ENCODE results near the gene C5AR1.
"Not testable (repeated sequence)": the region's sequence is repeated elsewhere in the genome, so short reads cannot be mapped to it uniquely, and the experiment has no call there.

C5AR1 gene

DNA sequence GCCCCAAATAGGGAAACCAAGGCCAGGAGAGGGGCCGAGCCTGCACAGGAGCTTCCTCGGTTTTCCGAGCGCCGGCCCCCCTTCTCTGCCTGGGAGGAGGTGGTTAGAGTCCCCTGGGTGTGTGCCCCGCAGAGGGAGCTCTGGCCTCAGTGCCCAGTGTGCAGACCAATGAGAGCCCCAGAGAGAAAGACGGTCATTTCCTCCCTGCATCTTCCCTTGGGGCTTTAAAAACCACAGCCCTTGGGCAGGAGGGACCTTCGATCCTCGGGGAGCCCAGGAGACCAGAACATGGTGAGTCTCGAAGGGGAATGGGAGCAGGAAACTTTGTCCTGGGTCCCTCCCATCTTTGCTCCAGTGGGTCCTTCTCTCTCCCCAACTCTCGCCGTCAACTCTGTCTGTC lies at the start of gene C5AR1:
TSS of gene C5AR1 (plus strand) at position 254 of the 400 bp plus-strand sequence. CDS start at position 289, 35 bp downstream.
- no peak for DNase-seq (ENCODE audit: low read depth in 2 of 2)

DNA sequence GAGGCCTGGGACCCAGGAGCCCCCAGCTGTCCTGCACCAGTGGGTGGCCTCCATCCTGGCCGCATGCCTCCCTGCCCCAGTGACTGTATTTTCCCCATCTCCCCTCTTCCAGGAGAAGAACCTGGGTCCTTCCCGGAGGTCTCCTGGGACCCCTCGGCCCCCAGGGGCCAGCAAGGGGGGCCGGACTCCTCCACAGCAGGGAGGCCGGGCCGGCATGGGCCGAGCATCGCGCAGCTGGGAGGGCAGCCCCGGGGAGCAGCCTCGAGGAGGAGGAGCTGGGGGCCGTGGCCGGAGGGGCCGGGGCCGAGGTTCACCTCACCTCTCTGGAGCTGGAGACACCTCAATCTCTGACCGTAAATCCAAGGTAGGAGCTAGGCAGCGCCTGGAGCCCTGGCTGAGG lies 49.2 kb upstream of the C5AR1 start:
- no peak for DNase-seq (ENCODE audit: low read depth in 2 of 2)

DNA sequence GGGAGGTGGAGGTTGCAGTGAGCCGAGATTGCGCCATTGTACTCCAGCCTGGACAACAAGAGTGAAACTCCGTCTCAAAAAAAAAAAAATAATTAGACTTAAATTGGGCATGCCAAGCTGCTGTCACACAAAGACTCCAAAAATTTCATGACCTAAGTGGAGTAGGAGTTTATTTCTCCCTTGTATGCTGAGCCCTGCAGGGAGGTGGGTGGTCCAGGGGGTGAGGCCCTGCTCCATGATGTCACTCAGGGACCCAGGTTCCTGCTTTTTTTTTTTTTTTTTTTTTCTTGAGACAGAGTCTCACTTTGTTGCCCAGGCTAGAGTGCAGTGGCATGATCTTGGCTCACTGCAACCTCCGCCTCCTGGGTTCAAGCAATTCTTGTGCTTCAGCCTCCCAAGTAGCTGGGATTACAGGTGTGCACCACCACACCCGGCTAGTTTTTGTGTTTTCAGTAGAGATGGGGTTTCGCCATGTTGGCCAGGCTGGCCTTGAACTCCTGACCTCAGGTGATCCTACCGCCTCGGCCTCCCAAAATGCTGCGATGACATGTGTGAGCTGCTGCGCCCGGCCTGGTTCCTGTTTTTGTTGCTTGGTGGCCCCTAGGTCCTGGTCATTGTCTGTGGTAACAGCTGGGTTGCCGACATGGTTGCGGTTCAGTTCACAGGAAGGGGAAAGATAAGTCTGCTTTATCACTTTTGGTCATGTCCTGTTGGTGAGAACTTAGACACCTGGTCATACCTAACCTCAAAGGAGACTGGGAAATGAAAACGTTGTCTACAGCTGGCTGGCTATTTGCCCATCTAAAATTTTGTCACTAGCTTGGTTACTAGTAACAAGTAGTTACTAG lies 47.5 kb upstream of the C5AR1 start:
- DNase-seq (ENCODE audit: low read depth in 2 of 2), result not testable (repeated sequence)

- DNase-seq (ENCODE audit: low read depth in 2 of 2), result no peak
Measured at GRCh38 chr19:47264629-47265028, 45.0 kb upstream of the C5AR1 start.

DNA sequence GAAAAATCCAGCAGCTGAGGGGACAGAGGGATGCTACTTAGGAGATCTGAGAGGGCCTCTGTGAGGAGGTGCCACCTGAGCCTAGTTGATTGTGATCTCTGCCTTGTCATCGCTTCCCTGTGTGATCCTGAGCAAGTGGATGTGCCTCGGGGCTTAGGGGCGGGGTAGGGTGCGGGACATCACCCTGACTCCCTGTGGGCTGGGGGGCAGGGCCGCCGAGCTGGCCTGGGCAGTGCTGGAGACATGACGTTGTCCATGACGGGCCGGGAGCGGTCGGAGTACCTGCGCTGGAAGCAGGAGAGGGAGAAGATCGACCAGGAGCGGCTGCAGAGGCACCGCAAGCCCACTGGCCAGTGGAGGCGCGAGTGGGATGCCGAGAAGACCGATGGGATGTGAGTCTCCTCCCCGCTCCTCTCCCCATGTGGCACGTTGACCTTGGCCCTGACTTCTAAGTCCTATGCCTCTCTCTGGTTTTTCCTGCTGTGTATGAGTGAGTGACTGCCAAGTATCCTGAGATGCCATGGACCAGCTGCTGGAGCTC lies 43.2 kb upstream of the C5AR1 start:
- DNase-seq (ENCODE audit: low read depth in 2 of 2), result no peak

DNA sequence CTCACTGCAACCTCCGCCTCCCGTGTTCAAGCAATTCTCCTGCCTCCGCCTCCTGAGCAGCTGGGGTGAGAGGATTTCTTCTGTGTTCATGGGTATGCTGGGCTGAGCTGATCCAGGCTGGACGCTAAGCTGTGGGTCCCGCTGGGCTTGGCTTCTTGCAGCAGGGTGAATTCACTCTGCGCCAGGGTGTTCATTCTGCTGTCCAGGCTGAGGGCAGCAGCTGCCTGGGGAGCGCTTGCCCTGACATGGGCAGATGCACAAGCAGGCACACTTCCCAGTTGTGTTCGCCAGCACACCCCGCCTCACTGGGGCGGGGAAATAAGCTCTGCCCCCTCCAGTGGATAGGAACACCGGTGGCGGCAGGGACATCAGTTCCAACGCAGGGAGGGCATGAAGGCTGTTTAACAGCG lies 42.3 kb upstream of the C5AR1 start:
- no peak for DNase-seq (ENCODE audit: low read depth in 2 of 2)

DNA sequence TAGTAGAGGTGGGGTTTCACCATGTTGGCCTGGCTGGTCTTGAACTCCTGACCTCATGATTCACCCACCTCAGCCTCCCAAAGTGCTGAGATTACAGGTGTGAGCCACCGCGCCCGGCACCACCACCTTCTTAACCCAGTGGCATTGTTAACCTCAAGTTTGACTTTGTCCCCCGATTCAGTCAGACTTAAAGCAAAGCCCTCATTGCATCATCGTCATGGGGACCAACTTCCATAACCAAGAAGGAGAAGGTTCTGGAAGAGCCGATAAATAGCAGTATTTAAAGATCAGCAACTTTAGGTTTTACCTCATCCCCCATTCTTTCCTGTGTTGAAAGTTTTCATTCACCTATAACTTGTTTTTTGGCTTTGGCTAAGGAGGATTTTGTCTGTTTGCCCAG lies 41.6 kb upstream of the C5AR1 start:
- DNase-seq (ENCODE audit: low read depth in 2 of 2), result no peak

DNA sequence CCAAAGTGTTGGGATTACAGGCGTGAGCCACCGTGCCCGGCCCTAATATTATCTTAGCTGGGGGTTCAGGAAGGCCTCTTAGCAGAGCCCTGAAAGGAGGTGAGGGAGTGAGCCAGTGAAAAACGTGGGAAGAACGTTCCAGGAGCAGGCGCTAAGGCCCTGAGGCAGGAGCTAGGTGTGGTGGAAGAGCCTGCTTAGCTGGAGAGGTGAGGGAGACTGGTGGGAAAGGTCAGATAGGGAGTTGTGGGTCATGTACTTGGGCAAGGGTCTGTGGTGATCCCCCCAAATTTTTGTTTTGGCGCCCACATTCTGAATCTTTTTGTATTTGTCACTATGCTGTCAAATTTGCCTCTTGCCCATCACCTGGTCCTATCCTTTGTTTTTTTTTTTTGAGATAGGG lies 40.1 kb upstream of the C5AR1 start:
- DNase-seq (ENCODE audit: low read depth in 2 of 2), result no peak

DNA sequence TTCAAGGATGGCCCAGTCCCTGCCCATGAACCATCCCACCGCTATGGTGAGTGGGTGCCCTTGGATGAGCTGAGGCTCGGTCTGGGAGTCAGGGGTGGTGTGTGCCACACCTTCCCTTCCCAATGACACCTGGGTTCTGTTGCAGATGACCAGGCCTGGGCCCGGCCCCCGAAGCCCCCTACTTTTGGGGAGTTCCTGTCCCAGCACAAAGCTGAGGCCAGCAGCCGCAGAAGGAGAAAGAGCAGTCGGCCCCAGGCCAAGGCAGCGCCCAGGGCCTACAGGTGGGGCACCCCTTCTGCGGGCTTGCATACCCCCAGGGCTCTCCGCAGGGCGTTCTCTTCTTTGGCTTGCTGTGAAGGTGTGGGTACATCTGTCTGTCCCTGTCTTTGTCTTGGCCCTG lies 39.3 kb upstream of the C5AR1 start:
- DNase-seq (ENCODE audit: low read depth in 2 of 2), result no peak

- DNase-seq (ENCODE audit: low read depth in 2 of 2), result no peak
Measured at GRCh38 chr19:47271949-47272348, 37.7 kb upstream of the C5AR1 start.

DNA sequence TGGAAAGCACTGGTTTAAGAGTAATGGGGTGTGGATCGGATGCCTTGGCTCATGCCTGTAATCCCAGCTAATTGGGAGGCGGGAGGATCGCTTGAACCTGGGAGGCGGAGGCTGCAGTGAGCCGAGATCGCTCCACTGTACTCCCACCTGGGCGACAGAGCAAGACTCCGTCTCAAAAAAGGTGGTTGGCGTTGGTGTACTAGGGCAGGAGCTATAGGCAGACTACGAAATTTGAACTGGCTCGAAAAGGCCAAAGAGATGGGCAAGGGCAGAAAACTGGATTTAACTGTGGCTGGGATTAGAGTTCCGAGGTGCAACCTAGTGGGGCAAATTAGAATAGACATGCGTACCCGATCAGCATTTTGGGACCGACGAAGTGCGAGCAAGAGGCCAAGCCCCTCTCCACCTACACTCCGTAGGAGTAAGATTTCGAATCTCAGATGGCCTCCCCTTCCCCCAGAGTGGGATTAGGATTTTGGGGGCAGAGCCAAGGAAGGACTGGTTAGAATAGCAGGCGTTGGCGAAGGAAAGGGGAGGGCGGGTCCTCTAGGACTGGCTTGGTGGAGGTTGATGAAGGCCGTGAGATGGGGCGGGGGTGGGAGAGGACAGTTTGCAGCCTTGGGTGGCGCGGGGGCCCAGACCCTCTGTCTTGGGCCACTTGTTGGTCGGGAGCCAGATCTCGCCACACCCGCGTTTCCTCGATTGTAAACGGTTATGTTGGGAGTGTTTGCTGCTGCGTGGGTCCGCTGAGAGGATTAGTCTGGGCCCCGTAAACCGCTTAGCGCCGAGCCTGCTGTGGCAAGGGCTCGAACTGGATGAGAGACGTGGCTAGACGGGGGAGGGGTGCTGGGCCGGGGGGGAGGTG lies 37.0 kb upstream of the C5AR1 start:
- DNase-seq (ENCODE audit: low read depth in 2 of 2), result peak; percentile 23 to 45

GRCh38 chr19:47273313-47274070 lies 36.2 kb upstream of the C5AR1 start:
- DNase-seq (ENCODE audit: low read depth in 2 of 2), result peak; percentile 80 to 87

DNA sequence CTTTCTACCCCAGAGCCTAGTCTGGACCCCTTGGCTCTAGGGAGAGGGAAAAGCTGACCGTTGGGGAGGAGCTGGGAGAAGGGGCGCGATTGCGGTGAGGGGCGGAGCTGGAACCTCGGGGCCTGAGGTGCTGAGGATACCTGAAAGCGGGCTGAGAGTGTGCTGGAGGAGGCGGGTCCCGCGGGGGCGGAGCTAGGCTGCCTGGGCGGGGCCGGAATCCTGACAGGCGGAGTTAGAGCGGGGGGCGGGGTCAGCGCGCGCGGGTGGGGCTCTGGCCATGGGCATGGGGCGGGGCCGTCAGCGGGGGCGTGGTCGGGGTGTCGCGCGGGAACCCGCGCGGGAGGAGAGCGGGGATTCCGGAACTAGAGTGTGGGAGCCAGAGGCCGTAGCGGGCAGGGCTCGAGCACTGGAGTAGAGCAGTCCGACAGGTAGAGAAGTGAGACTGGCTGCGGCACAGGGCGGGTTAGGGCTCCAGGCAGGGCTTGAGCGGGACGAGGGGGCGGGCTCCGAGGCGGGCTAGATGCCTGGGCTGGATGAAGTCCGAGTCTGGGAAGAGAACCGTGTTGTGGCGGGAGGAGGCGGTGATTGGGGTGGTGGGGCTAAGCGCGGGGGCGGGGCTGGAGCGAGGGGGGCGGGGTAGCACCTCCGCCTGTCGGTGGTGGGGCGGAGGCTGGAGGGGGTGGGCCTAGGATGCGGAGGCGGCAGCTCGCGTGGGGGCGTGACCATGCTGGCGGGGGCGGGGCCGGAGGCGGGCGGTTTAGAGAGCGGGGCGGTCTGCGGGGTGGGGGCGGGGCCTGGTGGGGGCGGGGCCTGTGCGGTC lies 35.4 kb upstream of the C5AR1 start, which contains the start of gene INAFM1:
TSS of gene INAFM1 (plus strand) at position 815 of the 820 bp plus-strand sequence. CDS start 35 bp downstream, outside the sequence.
- peak; percentile 99 to 100 for DNase-seq (ENCODE audit: low read depth in 2 of 2)

GRCh38 chr19:47274891-47275761 lies 34.5 kb upstream of the C5AR1 start:
- DNase-seq (ENCODE audit: low read depth in 2 of 2), result no peak

GRCh38 chr19:47275791-47276461 lies 33.7 kb upstream of the C5AR1 start:
- no peak for DNase-seq (ENCODE audit: low read depth in 2 of 2)

DNA sequence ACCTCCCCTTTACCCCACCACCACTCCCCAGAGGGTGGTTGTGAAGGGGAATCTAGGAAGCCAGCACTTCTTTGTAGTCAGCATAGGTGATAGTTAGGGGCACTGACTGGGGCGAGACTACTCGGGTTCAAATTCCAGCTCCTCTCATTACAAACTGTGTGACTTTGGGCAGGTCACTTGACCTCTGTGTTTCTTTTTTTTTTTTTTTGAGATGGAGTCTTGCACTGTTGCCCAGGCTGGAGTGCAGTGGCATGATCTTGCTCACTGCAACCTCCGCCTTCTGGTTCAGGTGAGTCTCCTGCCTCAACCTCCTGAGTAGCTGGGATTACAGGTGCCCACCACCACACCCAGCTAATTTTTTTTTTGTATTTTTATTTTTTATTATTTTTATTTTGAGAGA lies 33.1 kb upstream of the C5AR1 start:
- DNase-seq (ENCODE audit: low read depth in 2 of 2), result not testable (repeated sequence)

DNA sequence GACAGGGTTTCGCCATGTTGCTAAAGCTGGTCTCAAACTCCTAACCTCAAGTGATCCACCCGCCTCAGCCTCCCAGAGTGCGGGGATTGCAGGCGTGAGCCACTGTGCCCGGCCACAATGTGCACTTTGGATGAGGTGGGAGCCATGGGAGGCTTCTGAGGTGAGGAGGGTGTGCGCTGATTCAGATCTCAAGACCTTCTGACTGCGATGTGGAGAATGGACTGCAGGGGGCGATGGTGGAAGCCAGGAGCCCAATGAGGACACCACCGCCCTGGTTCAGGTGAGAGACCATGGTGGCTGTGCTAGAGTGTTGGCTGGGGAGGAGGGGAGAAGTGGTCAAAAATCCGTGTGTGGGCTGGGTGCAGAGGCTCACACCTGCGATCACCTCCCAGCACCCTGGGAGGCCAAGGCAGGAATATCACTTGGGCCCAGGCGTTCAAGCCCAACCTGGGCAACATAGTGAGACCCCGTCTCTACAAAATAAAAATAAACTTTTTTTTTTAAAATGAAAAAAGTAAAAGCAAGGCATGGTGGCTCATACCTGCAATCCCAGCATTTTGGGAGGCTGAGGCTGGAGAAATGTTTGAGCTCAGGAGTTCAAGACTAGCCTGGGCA lies 29.4 kb upstream of the C5AR1 start:
- peak; percentile 42 to 65 for DNase-seq (ENCODE audit: low read depth in 2 of 2)

DNA sequence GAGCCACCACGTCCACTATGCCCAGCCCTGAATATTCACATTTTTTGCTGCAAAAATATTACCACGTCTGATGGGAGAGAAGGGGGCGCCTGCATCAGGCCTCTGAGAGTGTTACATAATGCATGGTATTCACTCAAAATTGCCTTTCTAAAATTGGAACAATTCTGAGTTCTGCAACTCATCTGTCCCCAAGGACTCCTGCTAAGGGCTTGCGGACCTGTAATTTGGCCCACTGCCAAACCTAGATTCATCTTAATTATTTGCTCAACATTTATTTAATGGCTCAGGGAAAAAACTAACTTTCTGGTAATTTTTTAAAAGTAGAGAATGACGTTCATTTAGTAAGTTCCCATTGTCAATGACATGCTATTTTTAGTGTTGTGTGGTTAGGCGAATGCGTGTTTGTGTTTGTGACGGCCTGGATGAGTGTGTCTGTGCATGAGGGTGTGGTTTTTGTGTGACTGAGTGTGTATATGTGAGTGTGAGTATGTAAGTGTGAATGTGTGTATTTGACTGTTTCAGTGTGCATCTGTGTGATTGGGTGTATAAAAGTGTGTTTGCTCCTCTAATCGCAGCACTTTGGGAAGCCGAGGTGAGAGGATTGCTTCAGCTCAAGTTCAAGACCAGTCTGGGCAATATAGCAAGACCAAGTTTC lies 26.1 kb upstream of the C5AR1 start:
- no peak for DNase-seq (ENCODE audit: low read depth in 2 of 2)

Measured in stimulated activated CD8-positive, alpha-beta memory T cell treated with anti-CD3 and anti-CD28 coated beads, Interleukin-2, amount 100 ng/mL, for 48 hours (primary cell).